Measurements from ENCODE around the gene TRPM7. TPM values are rescaled to one million over a fixed set of nuclear protein-coding genes. Genes with fewer than 3 reads are reported as not detected.

Gene TRPM7
- total and polyA plus RNA-seq, 4 donors: 17.6 to 59.7 (median 37.1) TPM

Small RNA genes lying within 50 kb of the gene (small RNA-seq; reads per million reads assigned to genes)
- gene RN7SL354P (ENCODE audit: low replicate concordance): not detected

Other genes starting within 250 kb of the TRPM7 start
- gene USP50, start 140.1 kb downstream of the TRPM7 start, total RNA-seq: 1 to 10 TPM in 1 of 2 donors, under 1 TPM in 1; 0.94 to 1.1 TPM
- 1 to 10 TPM; 1.1 to 2.3 TPM for gene USP50, start 140.1 kb downstream of the TRPM7 start, polyA plus RNA-seq (ENCODE audit: insufficient read length in 2 of 2)
- 100 to 1,000 TPM in 1 of 2 donors, 10 to 100 TPM in 1; 69.8 to 111 TPM for gene SPPL2A, start 78.9 kb upstream of the TRPM7 start, total RNA-seq
- gene SPPL2A, start 78.9 kb upstream of the TRPM7 start, polyA plus RNA-seq (ENCODE audit: insufficient read length in 2 of 2): 10 to 100 TPM; 41.5 to 42.1 TPM
- gene AP4E1, start 221.9 kb upstream of the TRPM7 start, total RNA-seq: 10 to 100 TPM in 1 of 2 donors, 1 to 10 TPM in 1; 7.1 to 16.8 TPM
- 1 to 10 TPM; 6.4 to 6.8 TPM for gene AP4E1, start 221.9 kb upstream of the TRPM7 start, polyA plus RNA-seq (ENCODE audit: insufficient read length in 2 of 2)